ENCODE results near the gene VSTM2L. TPM values are rescaled to one million over a fixed set of nuclear protein-coding genes. Genes with fewer than 3 reads are reported as not detected.

The VSTM2L gene
- total and polyA plus RNA-seq, 2 of the 13 experiments (the other 11 are each of a cell fraction or from before 2014, with no cell fraction given): not detected

DNA sequence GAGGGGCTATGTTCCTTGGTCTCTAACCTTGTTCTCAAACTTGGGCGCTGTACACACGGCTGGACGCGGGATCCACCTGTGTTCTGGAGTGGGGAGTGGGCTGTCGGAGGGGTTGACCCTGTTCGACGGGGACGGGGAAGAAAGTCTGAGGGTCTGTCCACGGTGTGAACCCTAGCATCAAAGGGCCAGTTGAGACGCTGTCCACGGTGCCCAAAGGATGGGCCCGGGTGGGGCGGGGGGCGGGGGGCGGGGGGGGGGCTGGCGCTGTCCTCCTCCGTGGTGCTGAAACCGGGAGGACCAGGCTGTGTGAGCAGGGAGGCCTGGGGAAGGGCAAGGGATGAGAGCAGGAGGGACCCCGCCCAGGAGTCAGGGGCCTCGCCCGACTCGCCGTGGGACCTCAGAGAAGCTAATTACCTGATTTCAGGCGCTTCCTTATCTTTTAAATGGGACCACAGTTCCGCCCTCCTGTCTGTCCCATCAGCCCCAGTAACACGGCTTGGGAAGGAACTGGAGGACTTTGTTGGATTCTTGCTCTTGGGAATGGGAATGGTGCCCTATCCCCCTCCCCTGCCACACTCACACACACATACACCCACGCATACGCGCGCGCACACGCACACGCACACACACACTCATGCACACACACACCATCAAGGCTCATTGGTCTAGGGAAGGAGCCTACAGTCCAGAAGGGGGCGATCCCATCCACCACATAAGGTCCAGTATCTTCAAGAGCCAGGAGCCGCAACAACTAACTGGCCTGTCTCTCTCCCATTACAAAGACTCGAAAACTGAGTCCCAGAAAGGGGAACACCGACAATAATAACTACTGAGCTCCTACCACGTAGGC is 1.0 kb upstream of the VSTM2L start (continued):
- TF ChIP-seq, protein P1, sequence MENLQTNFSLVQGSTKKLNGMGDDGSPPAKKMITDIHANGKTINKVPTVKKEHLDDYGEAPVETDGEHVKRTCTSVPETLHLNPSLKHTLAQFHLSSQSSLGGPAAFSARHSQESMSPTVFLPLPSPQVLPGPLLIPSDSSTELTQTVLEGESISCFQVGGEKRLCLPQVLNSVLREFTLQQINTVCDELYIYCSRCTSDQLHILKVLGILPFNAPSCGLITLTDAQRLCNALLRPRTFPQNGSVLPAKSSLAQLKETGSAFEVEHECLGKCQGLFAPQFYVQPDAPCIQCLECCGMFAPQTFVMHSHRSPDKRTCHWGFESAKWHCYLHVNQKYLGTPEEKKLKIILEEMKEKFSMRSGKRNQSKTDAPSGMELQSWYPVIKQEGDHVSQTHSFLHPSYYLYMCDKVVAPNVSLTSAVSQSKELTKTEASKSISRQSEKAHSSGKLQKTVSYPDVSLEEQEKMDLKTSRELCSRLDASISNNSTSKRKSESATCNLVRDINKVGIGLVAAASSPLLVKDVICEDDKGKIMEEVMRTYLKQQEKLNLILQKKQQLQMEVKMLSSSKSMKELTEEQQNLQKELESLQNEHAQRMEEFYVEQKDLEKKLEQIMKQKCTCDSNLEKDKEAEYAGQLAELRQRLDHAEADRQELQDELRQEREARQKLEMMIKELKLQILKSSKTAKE (CRISPR knock-in tag; IDR thresholded peaks at IDR 0.05; ENCODE audit: borderline replicate concordance): no peak
- no peak for TF ChIP-seq TEAD2 (CRISPR knock-in tag; IDR thresholded peaks at IDR 0.05)
- TF ChIP-seq, protein P2, sequence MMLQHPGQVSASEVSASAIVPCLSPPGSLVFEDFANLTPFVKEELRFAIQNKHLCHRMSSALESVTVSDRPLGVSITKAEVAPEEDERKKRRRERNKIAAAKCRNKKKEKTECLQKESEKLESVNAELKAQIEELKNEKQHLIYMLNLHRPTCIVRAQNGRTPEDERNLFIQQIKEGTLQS (CRISPR knock-in tag; IDR thresholded peaks at IDR 0.05): no peak
- no peak for TF ChIP-seq ZNF879 (CRISPR knock-in tag; IDR thresholded peaks at IDR 0.05)
- no peak for TF ChIP-seq PPARG (CRISPR knock-in tag; conservative IDR thresholded peaks at IDR 0.05)
- TF ChIP-seq ZNF224 (CRISPR knock-in tag; IDR thresholded peaks at IDR 0.05): no peak
- TF ChIP-seq KDM3A (CRISPR knock-in tag; IDR thresholded peaks at IDR 0.05; ENCODE audit: low read depth): no peak
- TF ChIP-seq PCBP2 (optimal IDR thresholded peaks at IDR 0.05; ENCODE audit: low read depth, low read length, poor library complexity, severe bottlenecking): no peak
- no peak for TF ChIP-seq FOXC1 (CRISPR knock-in tag; IDR thresholded peaks at IDR 0.05; ENCODE audit: borderline replicate concordance)
- TF ChIP-seq, protein P3, sequence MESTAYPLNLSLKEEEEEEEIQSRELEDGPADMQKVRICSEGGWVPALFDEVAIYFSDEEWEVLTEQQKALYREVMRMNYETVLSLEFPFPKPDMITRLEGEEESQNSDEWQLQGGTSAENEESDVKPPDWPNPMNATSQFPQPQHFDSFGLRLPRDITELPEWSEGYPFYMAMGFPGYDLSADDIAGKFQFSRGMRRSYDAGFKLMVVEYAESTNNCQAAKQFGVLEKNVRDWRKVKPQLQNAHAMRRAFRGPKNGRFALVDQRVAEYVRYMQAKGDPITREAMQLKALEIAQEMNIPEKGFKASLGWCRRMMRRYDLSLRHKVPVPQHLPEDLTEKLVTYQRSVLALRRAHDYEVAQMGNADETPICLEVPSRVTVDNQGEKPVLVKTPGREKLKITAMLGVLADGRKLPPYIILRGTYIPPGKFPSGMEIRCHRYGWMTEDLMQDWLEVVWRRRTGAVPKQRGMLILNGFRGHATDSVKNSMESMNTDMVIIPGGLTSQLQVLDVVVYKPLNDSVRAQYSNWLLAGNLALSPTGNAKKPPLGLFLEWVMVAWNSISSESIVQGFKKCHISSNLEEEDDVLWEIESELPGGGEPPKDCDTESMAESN (CRISPR knock-in tag; conservative IDR thresholded peaks at IDR 0.05): no peak
- TF ChIP-seq PHF8 (CRISPR knock-in tag; IDR thresholded peaks at IDR 0.05): no peak
- no peak for TF ChIP-seq TBX3 (IDR thresholded peaks at IDR 0.05; ENCODE audit: borderline replicate concordance)
- TF ChIP-seq ZBTB21 (CRISPR knock-in tag; IDR thresholded peaks at IDR 0.05): no peak; the same call in 1 of the 2 replicates
- peak; percentile 58; the same call in 1 of the 2 replicates for TF ChIP-seq ZNF761 (CRISPR knock-in tag; conservative IDR thresholded peaks at IDR 0.05)
- no peak for TF ChIP-seq ISX (CRISPR knock-in tag; conservative IDR thresholded peaks at IDR 0.05)
- TF ChIP-seq, protein P4, sequence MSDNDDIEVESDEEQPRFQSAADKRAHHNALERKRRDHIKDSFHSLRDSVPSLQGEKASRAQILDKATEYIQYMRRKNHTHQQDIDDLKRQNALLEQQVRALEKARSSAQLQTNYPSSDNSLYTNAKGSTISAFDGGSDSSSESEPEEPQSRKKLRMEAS (IDR thresholded peaks at IDR 0.05): no peak
- TF ChIP-seq, protein P5, sequence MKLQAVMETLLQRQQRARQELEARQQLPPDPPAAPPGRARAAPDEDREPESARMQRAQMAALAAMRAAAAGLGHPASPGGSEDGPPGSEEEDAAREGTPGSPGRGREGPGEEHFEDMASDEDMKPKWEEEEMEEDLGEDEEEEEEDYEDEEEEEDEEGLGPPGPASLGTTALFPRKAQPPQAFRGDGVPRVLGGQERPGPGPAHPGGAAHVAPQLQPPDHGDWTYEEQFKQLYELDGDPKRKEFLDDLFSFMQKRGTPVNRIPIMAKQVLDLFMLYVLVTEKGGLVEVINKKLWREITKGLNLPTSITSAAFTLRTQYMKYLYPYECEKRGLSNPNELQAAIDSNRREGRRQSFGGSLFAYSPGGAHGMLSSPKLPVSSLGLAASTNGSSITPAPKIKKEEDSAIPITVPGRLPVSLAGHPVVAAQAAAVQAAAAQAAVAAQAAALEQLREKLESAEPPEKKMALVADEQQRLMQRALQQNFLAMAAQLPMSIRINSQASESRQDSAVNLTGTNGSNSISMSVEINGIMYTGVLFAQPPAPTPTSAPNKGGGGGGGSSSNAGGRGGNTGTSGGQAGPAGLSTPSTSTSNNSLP (IDR thresholded peaks at IDR 0.05; ENCODE audit: low read depth, low read length): no peak
- TF ChIP-seq ZNF205 (CRISPR knock-in tag; IDR thresholded peaks at IDR 0.05): no peak
- TF ChIP-seq EP300 (IDR thresholded peaks at IDR 0.05; ENCODE audit: low read depth in 2 of 2, low read length in 2 of 2): no peak
- no peak for TF ChIP-seq EP300 (CRISPR knock-in tag; IDR thresholded peaks at IDR 0.05; ENCODE audit: borderline replicate concordance)
- no peak for TF ChIP-seq ZNF10 (CRISPR knock-in tag; IDR thresholded peaks at IDR 0.05; ENCODE audit: borderline replicate concordance, low read depth)

Measured in HepG2 (cell line).